HG03064 (cell line): ENCODE results near the gene GET3.
"Not testable (repeated sequence)": the region's sequence is repeated elsewhere in the genome, so short reads cannot be mapped to it uniquely, and the experiment has no call there.

ENCODE experiments used
- ATAC-seq: cut with Tn5 transposase; IDR thresholded peaks from one replicate; pipeline ENCODE4 v1.9.1; 2021; ENCODE audit warnings: low read depth; ENCODE audit not compliant: unreplicated experiment

GET3 gene

DNA sequence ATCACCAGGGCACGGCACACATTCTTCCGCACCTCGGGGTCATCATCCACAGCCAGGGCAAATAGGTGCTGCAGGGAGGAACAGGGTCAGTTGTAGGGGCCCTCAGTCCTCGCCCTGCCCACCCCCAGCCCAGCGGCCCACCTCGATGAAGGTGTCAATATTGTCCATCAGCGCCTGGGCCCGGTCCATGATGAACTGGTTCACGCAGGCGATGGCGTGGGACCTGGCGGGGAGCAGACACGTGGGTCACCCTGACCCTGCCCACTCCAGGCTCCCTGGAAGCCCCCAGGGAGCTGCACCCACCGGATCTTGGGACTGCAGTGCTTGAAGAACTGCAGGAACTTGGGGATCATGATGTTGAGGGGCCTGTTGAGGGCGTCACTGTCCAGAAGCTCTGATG, 22.2 kb upstream of the GET3 start:
- ATAC-seq, result no peak

DNA sequence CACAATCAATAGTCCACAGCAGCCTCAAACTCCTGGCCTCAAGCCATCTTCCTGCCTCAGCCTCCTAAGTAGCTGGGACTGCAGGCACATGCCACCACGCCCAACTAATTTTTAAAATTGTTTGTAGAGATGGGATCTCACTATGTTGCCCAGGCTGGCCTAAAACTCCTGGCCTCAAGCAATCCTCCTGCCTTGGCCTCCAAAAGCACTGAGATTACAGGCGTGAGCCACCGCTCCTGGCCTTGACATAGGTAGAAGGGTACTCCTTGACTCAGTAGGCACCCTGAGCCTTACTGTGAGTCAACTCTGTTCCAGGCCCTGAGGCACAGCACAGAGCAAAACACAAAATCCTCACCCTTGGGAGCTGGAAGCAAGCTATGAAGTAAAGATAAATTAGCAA, 21.4 kb upstream of the GET3 start:
- ATAC-seq, result no peak

DNA sequence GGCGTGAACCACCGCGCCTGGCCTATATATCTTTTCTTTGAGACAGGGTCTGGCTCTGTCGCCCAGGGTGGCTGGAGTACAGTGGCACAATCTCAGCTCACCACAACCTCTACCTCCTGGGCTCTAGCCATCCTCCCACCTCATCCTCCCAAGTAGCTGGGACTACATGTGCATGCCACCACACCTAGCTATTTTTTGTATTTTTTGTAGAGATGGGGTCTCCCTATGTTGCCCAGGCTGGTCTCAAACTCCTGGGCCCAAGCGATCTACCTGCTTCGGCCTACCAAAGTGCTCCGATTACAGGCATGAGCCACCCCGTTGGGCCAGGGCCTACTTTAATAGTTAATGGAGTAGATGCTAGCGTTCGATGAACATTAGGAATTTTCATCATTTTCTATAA, 17.0 kb upstream of the GET3 start:
- no peak for ATAC-seq

DNA sequence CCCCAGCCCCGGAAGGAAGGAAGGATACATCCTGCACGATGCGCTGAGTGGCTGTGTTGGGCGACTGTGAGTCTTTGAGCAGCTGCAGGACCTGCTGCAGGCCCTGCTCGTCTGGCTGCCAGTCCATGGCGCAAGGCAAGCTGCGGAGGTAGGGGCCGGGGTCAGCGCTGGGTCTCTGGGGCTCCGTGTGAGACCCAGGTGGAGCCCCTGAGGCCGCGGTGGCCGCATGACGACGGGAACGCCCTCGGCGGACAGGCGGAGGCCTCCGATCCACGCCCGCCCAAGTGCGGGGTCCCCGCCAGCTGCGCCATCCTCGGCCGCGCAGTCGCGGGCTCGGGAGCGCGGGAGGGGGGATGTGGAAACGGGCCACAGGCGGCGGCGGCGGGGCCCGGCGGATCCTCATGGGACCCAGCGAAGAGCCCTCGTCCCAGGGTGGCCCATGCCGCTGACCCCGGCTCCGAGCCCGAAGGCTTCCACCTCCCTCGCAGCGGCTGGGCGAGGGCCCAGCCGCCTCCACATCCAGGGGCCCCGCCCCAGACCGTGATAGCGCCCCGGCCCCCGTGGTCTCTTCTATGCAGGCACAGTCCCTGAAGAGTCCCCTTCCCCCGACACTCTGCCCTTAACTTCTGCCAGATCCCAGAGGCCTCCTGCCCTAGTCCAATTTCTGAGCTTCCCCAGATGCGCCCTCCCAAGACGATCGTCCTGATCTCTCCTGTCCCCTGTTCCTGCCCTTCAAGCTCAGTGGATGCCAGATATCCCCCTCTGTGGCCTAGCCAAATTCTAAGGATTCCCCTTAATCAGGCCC, 16.2 kb upstream of the GET3 start:
- no peak for ATAC-seq

DNA sequence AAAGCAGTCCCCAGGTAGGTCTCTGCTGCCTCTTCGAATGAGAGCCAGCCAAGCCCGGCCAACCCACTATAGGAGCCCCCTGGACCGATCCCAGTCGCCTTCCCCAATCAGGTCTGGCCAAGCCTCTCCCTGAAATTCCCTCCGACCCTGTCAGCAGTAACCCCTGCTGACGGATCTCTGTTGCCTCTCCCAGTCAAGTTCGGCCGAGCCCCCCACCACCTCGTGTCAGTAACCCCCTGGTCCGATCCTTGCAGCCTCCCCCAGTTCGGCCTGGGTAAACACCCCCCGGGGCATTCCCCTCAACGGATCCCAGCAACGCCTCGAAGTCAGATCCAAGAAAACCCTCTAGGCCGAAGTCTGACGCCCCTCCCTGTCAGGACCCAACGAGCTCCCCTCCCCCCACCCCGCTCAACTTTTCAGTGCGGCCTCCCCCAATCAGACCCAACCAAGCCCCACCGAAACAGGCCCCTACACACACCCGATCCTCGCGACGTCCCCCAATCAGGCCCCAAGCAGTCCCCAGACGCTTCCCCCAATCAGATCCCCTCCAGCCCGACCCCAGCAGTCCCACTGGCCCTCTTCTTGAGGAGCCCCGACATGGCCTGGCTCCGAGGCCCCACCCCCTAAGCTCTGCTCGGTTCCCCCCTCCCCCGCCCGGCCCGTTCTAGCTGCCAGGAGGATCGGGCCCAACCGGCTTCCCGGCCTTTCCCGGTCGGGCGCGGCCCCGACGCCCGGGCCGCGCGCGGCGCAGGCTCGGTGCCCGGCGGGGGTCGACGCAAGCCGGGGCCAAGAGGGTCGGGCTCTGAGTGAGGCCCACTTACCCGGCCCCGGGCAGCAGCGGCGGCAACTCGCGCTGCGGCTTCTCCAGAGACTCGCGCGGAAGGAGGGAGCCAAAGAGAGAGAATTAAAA, 15.4 kb upstream of the GET3 start:
- ATAC-seq, result no peak

DNA sequence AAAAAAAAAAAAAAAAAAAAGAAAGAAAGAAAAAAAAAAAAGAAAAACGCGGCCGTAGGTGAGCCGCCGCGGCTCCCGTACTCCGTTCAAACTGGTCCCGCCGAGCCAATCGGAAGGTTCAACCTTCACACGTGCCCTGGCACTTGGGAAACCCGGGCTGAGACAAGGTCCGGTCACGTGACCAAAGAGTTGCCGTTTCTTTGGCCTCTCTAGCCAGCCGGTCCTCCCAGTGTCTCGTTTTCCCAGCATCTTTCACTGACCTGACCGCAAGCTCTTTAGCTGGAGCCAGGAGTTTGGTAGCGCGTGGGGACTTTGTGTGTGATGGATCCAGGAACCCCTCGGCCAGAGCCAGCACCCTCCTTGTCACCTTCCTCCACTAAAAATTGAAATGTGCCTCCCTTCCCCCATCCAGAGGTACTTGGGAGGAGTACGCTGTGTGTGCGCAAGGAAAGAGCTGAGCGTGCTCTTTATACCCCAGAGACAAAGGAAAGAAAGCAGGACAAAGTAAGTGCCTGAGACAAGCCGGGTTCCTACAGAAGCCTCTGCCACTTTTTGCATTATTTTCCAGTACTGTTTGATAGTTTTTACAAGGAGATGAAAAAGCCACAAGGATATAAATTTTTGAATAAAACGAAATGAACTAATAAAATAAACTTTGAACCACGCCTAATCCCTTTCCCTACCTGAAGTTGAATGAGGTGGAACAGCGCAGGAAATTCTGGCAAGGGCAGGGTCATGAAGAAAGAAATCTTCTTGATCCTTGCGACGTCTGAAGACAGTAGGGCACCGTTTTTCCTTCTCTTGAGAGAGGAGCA, 14.5 kb upstream of the GET3 start:
- ATAC-seq, result peak; percentile 60

DNA sequence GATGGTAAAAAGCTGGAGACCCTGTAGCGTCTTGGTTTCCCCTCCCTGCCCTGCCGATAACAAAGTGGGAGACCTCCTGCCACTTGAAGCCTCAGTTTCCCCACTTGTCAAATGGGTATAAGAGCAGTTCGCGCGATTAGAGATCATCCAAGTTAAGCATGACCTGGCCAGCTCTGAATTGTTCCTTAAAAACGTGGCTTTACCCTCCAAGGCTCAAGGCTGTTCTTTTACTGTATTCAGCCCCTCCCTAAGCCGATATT, 14.0 kb upstream of the GET3 start:
- ATAC-seq, result no peak

DNA sequence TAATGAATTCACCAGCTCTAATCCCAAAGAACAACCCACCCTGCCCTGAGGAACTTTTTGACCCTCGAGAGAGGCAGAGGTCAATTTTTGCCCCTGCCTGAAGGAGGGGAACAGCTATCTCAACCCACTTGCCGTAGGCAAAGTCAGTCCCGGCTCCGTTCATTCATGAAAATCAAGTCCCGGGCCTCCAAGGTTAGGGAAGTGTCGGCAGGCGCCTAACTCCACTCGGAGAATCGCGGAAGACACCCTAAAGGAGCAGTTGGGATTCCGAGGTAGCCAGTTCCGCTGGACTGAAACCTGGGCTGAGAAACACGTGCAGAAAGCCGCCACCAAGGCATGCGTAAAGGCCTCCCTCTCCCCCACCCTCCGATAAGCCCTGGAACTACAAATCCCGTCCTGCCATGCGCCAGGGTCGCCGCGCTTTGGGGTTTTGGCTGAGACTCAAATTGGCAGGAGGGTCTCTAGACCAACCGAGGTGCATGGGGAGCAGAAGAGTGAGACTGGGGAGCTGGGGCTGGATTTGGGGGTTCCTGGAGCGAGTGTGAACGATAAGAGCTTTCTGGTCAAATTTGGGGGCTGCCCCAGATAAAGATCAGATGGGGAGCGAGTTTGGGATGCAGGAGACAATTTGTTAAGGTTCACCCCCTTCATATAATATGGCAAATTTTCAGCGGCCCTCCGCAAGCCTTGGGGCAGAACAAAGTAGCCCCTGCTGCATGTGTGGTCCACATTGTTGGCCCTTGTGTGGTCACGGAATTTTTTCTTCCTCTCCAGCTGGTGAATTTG, 13.5 kb upstream of the GET3 start, which contains the start of gene TNPO2:
Gene TNPO2, minus strand, starts transcription at position 292 of the 786 bp plus-strand sequence. CDS start 2,955 bp downstream, outside the sequence.
- ATAC-seq, result no peak

DNA sequence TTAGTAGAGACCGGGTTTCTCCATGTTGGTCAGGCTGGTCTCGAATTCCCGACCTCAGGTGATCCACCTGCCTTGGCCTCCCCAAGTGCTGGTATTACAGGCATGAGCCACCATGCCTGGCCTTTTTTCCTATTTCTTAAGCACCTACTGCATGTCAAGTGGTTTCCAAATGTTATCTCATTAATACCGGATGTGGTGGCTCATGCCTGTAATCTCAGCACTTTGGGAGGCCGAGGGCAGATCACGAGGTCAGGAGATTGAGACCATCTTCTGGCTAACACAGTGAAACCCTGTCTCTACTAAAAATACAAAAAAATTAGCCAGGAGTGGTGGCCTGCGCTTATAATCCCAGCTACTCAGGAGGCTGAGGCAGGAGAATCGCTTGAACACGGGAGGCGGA, 11.7 kb upstream of the GET3 start:
- not testable (repeated sequence) for ATAC-seq

DNA sequence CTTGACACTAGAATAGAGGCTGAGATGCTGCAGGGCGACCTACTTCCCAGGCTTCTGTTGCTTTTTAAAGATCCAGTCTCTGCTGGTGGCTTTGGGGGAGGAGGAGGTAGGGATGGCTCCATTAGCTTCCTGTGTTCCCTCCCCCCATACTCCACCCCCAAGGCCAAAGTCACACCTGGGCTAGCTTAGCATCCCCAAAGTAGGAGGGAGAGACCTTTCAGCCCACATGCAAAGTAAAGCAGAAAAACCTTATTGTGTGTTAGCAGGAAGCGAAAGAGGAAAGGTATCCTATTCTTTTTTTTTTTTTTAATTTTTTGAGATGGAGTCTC, 10.3 kb upstream of the GET3 start:
- no peak for ATAC-seq

DNA sequence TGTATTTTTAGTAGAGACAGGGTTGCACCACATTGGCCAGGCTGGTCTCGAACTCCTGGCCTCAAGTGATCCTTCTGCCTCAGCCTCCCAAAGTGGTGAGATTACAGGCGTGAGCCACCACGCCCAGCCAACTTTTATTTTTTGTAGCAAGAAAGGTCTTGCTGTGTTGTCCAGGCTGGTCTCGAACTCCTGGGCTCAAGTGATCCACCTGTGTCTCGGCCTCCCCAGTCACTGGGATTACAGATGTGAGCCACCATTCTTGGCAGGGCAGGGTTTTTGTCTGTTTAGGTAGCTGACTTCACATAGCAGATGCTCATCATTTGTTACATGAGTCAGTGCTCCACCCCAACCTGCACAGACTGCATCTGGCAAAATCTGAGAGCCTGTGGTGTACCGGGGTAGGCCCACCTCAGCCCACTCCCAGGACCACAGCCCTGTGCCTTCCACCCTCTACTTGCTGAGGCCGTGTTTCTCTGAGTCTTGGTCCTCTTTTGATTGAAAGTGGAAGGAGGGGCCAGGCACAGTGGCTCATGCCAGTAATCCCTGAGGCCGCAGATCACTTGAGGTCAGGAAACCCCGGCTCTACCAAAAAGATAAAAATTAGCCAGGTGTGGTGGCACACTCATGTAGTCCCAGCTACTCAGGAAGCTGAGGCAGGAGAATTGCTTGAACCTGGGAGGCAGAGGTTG, 9.4 kb upstream of the GET3 start:
- no peak for ATAC-seq

DNA sequence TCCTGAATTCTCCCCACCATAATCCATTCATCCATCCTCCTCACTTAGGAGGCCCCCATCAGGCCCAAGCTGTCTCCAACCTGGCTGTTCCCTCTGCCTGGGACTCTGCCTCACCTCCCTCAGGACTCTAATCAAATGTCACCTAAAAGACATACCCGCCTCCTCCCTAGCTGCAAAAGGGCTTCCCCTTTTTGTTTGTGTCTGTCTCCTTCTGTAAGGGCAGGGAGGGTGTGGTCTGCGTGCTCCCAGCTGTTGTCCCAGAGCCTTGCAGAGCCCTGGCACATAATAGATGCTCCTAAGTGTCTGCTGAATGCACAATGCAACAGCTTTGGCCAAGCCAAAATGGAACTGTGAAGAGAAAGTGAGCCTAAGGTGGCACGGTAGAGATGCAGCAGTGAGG, 7.2 kb upstream of the GET3 start:
- no peak for ATAC-seq

DNA sequence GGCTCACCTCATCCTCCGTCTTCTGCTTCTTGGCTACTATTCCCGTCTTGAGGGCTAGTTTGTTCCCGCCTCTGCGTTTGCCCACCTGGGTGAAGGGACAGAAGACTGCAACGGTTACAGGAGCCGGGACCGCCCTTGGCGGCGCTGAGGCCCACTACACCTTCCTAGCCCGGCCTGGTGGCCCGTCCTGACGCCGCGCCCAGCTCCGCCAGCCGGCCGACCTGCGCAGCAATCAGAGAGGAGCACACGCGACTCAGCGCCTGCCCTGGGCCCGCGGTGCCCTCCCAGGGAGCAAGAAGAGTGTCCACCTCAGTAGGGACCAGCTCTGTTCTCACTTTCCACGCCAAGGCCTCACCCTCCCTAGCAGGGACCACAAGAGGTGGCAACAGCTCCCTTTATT, 6.0 kb upstream of the GET3 start:
- ATAC-seq, result no peak

DNA sequence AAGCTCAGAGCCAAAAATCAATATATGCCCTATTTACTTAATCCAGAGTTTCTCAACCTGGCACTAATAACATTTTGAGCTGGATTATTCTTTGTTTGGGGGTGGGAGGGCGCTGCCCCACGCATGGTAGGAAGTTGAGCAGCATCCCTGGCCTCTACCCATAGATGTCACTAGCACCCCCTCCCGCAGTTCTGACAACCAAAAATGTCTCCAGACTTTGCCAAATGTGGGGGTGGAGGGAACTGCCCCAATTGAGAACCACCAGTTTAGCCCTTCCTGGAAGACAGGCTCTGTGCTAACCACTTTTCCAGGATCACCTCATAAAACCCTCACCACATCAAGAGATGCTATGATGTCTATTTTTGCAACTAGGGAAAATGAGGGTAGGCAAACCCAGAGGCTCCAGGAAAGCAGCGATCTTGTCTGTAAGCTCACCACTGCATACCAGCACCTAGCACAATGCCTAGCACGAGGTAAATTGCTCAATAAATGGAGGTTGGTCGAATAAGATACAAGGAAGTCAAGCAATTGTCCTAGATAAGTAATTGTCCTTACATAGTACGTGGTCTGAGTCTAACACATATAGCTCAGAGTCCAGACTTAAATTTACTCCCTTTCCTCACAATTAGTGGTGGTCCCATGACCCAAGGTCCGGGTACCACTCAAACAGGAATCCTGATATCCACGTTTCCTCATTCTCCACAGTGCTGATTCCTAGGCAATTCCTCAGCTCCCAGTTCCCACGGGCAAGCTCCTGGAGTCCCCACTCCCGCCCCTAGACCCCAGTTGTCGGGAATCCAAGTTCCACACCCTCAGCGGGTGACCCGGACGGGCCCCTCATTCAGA, 3.7 kb upstream of the GET3 start:
- ATAC-seq, result no peak

DNA sequence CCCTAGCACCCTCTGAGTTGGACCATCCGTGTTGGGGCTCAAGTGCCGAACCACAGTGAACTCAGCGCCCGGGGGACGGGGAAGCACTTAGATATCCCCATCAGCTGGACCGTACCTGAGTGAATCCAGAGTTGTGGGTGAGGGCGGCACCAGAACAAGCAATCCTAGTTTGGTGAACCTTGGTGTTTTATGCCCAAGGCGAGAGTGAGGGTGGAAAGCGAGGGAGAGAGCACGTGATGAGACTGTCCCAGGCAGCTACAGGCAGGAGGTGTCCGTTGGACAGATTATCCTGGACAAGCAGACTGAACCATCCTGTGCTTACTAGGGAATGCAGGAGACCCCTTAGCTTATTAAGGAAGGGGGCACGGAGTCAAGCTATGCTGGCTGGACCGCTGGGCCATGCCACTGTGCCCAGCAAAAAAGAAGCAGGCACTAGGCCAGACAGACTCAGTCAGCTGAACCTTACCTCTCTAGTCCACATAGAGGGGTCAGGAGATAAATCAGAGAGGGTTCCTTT, 596 bp downstream of the GET3 start:
- ATAC-seq, result no peak

DNA sequence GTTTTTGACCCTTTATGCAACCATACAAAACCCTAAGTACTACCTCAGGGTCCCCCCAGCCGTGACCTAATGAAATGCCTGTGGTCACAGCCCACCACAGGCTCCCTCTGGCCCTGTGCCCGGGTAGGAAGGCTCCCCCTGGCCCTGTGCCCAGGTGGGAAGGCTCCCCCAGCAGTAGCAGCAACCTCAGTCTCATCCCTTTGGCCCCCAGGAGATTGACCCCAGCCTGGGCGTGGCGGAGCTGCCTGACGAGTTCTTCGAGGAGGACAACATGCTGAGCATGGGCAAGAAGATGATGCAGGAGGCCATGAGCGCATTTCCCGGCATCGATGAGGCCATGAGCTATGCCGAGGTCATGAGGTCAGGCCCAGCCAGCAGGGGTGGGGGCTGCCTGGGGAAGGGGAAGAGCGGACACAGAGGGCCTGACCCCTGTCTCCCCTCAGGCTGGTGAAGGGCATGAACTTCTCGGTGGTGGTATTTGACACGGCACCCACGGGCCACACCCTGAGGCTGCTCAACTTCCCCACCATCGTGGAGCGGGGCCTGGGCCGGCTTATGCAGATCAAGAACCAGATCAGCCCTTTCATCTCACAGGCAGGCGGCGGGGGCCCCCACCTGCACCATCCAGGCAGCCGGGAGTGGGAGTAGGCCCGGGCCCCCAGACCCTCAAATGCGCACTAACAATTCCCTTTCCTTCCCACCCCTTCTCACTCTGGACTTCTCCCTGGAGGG, 8.0 kb downstream of the GET3 start:
- no peak for ATAC-seq

DNA sequence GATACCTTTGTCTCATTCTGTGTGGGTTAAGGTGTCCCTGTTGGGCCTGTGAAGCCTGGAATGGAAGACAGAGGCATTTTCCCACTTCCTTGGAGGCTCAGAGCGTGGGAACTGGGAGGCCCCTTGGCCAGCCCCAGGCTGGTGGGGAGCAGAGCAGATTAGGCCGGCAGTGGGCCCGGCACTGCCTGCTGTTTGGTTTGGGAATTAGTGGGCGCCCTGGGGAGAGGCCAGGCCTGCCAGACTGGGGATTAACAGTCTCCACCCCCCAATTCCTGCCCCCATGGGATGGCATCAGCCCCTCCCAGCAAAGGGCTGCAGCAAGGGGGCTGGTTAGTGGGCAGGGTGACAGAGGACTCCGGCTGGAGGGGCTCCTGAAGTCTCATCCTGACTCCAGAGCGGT, 11.2 kb downstream of the GET3 start:
- no peak for ATAC-seq

DNA sequence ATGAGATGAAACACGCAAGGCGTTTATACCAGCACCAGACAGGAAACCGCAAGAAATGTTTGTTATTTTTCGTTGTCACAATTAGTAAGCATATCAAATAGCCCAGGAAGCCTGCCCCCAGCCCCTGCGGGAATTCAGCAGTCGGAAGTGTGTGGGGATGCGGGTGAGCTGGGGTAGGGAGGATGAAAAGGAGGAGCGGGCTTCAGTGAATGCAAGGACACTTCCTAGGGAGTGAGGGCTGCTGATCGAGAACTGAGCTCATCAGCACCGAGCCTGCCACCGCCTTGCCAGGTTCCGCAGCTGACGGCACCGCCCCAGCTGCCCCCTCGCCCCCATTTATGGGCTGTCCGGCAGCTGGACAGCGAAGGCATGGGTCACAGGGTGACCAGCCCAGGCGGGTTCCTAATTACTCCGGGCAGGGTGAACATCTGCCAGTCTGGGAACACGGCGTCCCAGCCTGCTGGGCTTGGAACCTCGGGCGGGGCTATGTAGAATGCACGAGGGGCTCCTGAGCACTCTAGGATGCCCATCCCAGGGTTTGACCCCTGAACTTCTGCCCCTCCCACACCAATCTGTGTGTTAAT, 12.7 kb downstream of the GET3 start:
- no peak for ATAC-seq
